Measurements from ENCODE around the gene RCOR2.
"Not testable (repeated sequence)": the region's sequence is repeated elsewhere in the genome, so short reads cannot be mapped to it uniquely, and the experiment has no call there.

Gene RCOR2

GRCh38 chr11:63870351-63871140 is 46.4 kb downstream of the RCOR2 start:
- no peak for TF ChIP-seq ZFX (IDR thresholded peaks at IDR 0.05; ENCODE audit: borderline replicate concordance)
- TF ChIP-seq CTCF (IDR thresholded peaks at IDR 0.05), result no peak

GRCh38 chr11:63869683-63870082 is 47.3 kb downstream of the RCOR2 start:
- peak overlapping the region; percentile 51 for H3K27ac ChIP-seq

More at GRCh38 chr11:63870351-63871140, 46.4 kb downstream of the RCOR2 start:
- H3K27ac ChIP-seq, result peak overlapping the region; percentile 51

DNA sequence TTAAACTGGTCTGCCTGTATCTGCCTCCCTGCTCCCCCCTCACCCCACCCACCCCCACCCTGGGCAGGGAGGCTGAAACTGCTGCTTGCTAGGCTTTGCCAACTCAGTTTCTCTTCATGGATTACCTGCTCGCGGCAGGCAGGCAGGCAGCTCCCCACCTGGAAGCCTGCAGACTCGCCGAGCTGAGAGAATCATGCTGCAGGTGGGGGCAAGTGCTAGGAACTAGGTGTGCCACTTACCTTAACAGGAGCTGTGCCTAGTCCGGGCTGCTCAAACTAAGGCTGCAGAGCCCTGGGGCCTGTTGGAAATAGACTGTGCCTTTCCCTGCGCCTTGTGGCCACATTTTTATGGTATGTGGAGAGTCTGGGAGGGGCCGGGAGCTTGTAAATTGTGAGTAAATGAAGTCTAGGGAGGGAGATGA is 47.8 kb downstream of the RCOR2 start:
- TF ChIP-seq CTCF (IDR thresholded peaks at IDR 0.05) (no peak), ZFX (IDR thresholded peaks at IDR 0.05; ENCODE audit: borderline replicate concordance) (no peak)
- peak overlapping the region; percentile 51 for H3K27ac ChIP-seq

More at GRCh38 chr11:63869683-63870082, 47.3 kb downstream of the RCOR2 start:
- TF ChIP-seq CTCF (IDR thresholded peaks at IDR 0.05), result no peak
- TF ChIP-seq ZFX (IDR thresholded peaks at IDR 0.05; ENCODE audit: borderline replicate concordance), result no peak

DNA sequence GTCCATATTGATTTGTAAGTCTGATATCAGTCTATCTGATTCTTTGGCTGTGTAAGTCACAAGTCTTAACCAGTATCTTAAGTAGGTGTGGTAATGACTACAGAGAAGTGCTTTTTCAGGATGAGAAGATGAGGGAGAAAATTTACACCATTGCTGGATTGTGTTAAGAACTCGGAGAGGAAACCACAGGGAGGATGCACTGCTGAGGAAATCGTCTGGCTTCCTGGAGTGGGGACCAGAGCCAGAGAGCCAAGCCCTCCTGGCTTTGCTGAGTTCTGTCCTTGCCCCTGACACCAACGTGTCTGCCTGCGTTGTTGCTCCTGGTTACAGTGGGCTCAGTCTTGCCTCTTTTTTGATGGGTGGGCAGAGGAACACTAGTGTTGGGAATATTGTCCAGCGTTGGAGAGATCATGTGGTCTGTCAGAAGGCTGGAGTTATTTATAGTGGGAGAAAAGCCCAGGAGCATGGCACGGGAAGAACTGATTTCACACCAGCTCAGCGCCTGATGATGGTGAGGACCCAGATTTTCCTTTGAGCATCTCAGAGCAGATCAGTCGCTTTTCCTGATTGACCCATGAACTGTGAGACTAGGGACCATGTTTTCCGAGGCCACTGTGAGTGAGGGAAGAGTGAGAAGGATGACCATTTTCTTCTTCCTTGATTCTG is 48.4 kb downstream of the RCOR2 start:
- no peak for TF ChIP-seq ZFX (IDR thresholded peaks at IDR 0.05; ENCODE audit: borderline replicate concordance)
- TF ChIP-seq CTCF (IDR thresholded peaks at IDR 0.05), result no peak
- H3K27ac ChIP-seq, result peak overlapping the region; percentile 51

DNA sequence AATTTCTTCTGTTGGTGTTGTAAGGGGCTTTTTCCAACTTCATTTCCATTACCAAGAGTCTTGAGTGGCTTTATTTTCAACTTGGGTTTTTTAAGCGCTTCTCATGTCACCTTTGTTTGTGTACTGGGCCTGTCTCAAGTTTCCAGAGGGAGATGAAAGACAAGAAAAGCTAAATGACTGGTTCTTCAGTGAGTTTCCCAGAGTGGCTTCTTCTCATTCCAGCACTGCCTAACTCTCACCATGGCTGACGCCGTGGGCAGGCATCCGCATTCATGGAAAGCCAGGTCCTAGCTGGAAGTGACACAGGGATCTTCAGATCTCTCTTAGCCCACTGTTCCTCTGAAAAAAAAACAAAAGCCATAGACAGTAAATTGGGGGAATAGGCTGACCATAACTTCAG is 49.5 kb downstream of the RCOR2 start:
- peak overlapping the region; percentile 51; the same call in 1 of the 2 replicates for H3K27ac ChIP-seq
- TF ChIP-seq CTCF (IDR thresholded peaks at IDR 0.05), result no peak
- TF ChIP-seq ZFX (IDR thresholded peaks at IDR 0.05; ENCODE audit: borderline replicate concordance), result no peak

DNA sequence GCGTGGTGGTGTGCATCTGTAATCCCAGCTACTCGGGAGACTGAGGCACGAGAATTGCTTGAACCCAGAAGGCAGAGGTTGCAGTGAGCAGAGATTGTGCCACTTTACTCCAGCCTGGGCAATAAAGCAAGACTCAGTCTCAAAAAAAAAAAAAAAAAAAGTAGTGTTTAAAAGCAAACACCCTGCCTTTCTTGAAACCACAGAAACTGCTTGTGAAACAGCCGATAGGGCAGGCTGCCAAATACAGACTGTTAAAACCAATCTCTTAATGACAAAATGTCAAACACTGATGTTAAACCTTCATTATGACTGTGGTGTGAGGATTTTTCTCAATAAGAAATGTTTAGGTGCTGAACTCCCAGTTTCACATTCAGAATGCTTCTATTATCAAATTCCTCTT is 50.8 kb downstream of the RCOR2 start:
- no peak overlapping the region for H3K27ac ChIP-seq

DNA sequence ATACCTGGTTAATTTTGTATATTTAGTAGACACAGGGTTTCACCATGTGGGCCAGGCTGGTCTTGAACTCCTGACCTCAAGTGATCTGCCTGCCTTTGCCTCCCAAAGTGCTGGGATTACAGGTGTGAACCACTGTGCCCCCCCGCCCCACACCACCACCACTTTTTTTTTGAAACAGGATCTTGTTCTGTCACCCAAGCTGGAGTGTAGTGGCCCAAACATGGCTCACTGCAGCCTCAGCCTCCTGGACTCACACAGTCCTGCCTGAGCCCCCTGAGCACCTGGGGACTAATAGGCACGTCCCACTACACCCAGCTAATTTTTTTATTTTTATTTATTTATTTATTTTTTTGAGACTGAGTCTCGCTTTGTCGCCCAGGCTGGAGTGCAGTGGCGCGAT is 53.3 kb downstream of the RCOR2 start:
- not testable (repeated sequence) for H3K27ac ChIP-seq

More for the DNA sequence above, 50.8 kb downstream of the RCOR2 start:
- no peak for TF ChIP-seq CTCF (IDR thresholded peaks at IDR 0.05)
- TF ChIP-seq ZFX (IDR thresholded peaks at IDR 0.05; ENCODE audit: borderline replicate concordance), result no peak
